K562 (cell line): Measurements from ENCODE around the gene CLPSL1. TPM values are rescaled to one million over a fixed set of nuclear protein-coding genes. Genes with fewer than 3 reads are reported as not detected.

Experiments
- ATAC-seq: fragments of 200-7000 bp; cut with Tn5 transposase; 3 replicates; pipeline ENCODE4 v1.9.1; 2020; ENCODE audit warnings: moderate library complexity
- BruUV-seq: library from RNA; stranded (reverse); fragments of 400-500 nt; replicated peaks from 2 replicates; lab custom pipeline; 2021; lab: Mats Ljungman, UMichigan
- CTCF ChIA-PET: fragments of 300-600 bp; formaldehyde crosslinking; extraction: SDS; loops from one replicate; lab custom pipeline; 2021; ENCODE audit warnings: low intra/inter-chr PET ratio; lab: Yijun Ruan, JAX
- POLR2A ChIA-PET: fragments of 300-600, 350-650 bp; sonication (Branson Sonifier 250); formaldehyde crosslinking; extraction: SDS; loops from one replicate; lab custom pipeline; 2021; ENCODE audit warnings: antibody characterized with exemption, inconsistent platforms; lab: Yijun Ruan, JAX
- DNase-seq, 4 experiments: peaks; one replicate each; pipeline versions ENCODE4 v3.0.0 to v3.0.0-alpha.2; 2011 to 2018; ENCODE audit warnings: low spot score in 3 of 4, mixed read lengths in 3 of 4; ENCODE audit errors: extremely low read depth in 1 of 4
- FAIRE-seq: peaks from 2 replicates; lab custom pipeline; 2011; peaks lifted over from hg19 to GRCh38; lab: Jason Lieb, UNC
- H2AFZ ChIP-seq: 2 replicates; pipeline ENCODE4 v1.6.0; 2011; ENCODE audit warnings: low read depth, low read length, control low read depth, inconsistent platforms
- H3K27ac ChIP-seq: fragments of 200-600 bp; 3 replicates; pipeline ENCODE4 v1.8.0; 2011; ENCODE audit warnings: low read depth, mild to moderate bottlenecking, control low read depth, inconsistent platforms, low read length, moderate library complexity, mixed read lengths; ENCODE audit errors: extremely low read depth
- H3K27me3 ChIP-seq, 2 experiments: fragments of 300-600 bp in 1 of 2; 2 replicates in 1 of 2; 3 replicates in 1 of 2; pipeline versions ENCODE4 v1.6.0 to v1.8.0; 2011; ENCODE audit warnings: inconsistent platforms in 2 of 2, low read length in 2 of 2, mild to moderate bottlenecking in 1 of 2, mixed read lengths in 1 of 2, moderate library complexity in 1 of 2; ENCODE audit not compliant: control insufficient read depth in 2 of 2, insufficient read depth in 2 of 2
- H3K36me3 ChIP-seq: fragments of 300-600 bp; 3 replicates; pipeline ENCODE4 v1.8.0; 2011; ENCODE audit warnings: mild to moderate bottlenecking, low read length, inconsistent platforms; ENCODE audit not compliant: control insufficient read depth, insufficient read depth
- H3K4me1 ChIP-seq, 2 experiments: fragments of 200-600 bp in 1 of 2; replicated peaks in 1 of 2; 2 replicates in 1 of 2; 3 replicates in 1 of 2; pipeline versions ENCODE4 v1.5.1 to v1.8.0; 2011; ENCODE audit warnings: inconsistent platforms in 2 of 2, low read length in 2 of 2, mild to moderate bottlenecking in 1 of 2, mixed read lengths in 1 of 2, moderate library complexity in 1 of 2; ENCODE audit not compliant: control insufficient read depth in 2 of 2, insufficient read depth in 2 of 2
- H3K4me2 ChIP-seq: 2 replicates; pipeline ENCODE4 v1.6.1; 2011; ENCODE audit warnings: low read length, control low read depth, inconsistent platforms, mixed read lengths; ENCODE audit not compliant: insufficient read depth
- H3K4me3 ChIP-seq: fragments of 200-600 bp; sonication (generic), shearing (Covaris generic); 2 replicates; pipeline ENCODE4 v1.5.1; 2016; ENCODE audit warnings: control low read depth, inconsistent platforms
- H3K79me2 ChIP-seq: fragments of 200-600 bp; 3 replicates; pipeline ENCODE4 v1.8.0; 2011; ENCODE audit warnings: low read length, inconsistent platforms; ENCODE audit not compliant: control insufficient read depth, insufficient read depth
- H3K9ac ChIP-seq, 2 experiments: 2 replicates each; pipeline versions ENCODE4 v1.6.0 to v1.6.1; 2011; ENCODE audit warnings: low read depth in 2 of 2, low read length in 2 of 2, control low read depth in 1 of 2, inconsistent platforms in 1 of 2, mild to moderate bottlenecking in 1 of 2, mixed read lengths in 1 of 2; ENCODE audit not compliant: insufficient read depth in 1 of 2
- H3K9me1 ChIP-seq: one replicate; pipeline ENCODE4 v1.6.0; 2011; ENCODE audit warnings: inconsistent platforms, mild to moderate bottlenecking, low read length, moderate library complexity; ENCODE audit not compliant: control insufficient read depth, insufficient read depth
- H3K9me3 ChIP-seq: replicated peaks from 2 replicates; pipeline ENCODE4 v1.5.1; 2011; ENCODE audit warnings: low read depth, low read length, inconsistent platforms; ENCODE audit not compliant: control insufficient read depth, insufficient read depth
- H4K20me1 ChIP-seq: replicated peaks from 2 replicates; pipeline ENCODE4 v1.6.1; 2011; ENCODE audit warnings: low read length, inconsistent platforms, mixed read lengths; ENCODE audit not compliant: control insufficient read depth, insufficient read depth
- CREM ChIP-seq: IDR thresholded peaks from 2 replicates; pipeline ENCODE4 v1.6.1; 2014; ENCODE audit warnings: antibody characterized with exemption, low read depth
- FOS ChIP-seq: IDR thresholded peaks from 3 replicates; pipeline ENCODE4 v1.6.1; 2011; ENCODE audit not compliant: insufficient read length; ENCODE audit errors: extremely low read depth
- FOXM1 ChIP-seq, 2 experiments: fragments of 450-650 bp in 1 of 2; sonication (generic) in 1 of 2; formaldehyde crosslinking in 1 of 2; IDR thresholded peaks; 2 replicates each; pipeline versions ENCODE4 v1.6.1 to v1.9.0; 2017 to 2022; ENCODE audit warnings: low read depth in 2 of 2, mild to moderate bottlenecking in 2 of 2, missing genetic modification reagents in 1 of 2, moderate library complexity in 1 of 2
- FUS ChIP-seq: fragments of 200-400 bp; formaldehyde crosslinking; optimal IDR thresholded peaks from 2 replicates; pipeline ENCODE3; 2017; ENCODE audit warnings: low read depth, low read length
- JUND ChIP-seq, 2 experiments: IDR thresholded peaks; 2 replicates in 1 of 2; 3 replicates in 1 of 2; pipeline ENCODE4 v1.6.1; 2011; ENCODE audit warnings: borderline replicate concordance in 2 of 2, low read depth in 2 of 2, low read length in 2 of 2, improper control_type of control experiment in 1 of 2, missing biosample characterization in 1 of 2, missing genetic modification characterization in 1 of 2, missing genetic modification reagents in 1 of 2
- KAT7 ChIP-seq: sonication (generic); formaldehyde crosslinking; IDR thresholded peaks from 2 replicates; pipeline ENCODE4 v1.8.0; 2022; ENCODE audit warnings: missing genetic modification reagents, mild to moderate bottlenecking, borderline replicate concordance
- NR2C1 ChIP-seq, 2 experiments: fragments of 450-650 bp; IDR thresholded peaks; 2 replicates each; pipeline ENCODE4 v1.6.1; 2017; ENCODE audit warnings: mild to moderate bottlenecking in 2 of 2, antibody characterized with exemption in 1 of 2, inconsistent platforms in 1 of 2, missing compliant biosample characterization in 1 of 2, missing genetic modification characterization in 1 of 2
- POLR2G ChIP-seq: fragments of 200-400 bp; formaldehyde crosslinking; IDR thresholded peaks from 2 replicates; pipeline ENCODE4 v1.6.1; 2017; ENCODE audit warnings: low read depth, mild to moderate bottlenecking, antibody characterized with exemption, low read length, moderate library complexity
- PTTG1 ChIP-seq: fragments of 450-650 bp; IDR thresholded peaks from 2 replicates; pipeline ENCODE4 v1.6.1; 2016; ENCODE audit warnings: low read depth, mild to moderate bottlenecking, missing genetic modification characterization, missing compliant biosample characterization
- RFX1 ChIP-seq: fragments of 450-650 bp; IDR thresholded peaks from 2 replicates; pipeline ENCODE4 v1.6.1; 2016; ENCODE audit warnings: mild to moderate bottlenecking, moderate library complexity
- RFX7 ChIP-seq: fragments of 250-450 bp; sonication (Bioruptor Pico); IDR thresholded peaks from 2 replicates; pipeline ENCODE4 v1.5.1; 2021; ENCODE audit warnings: mild to moderate bottlenecking
- SRSF7 ChIP-seq: fragments of 200-400 bp; formaldehyde crosslinking; optimal IDR thresholded peaks from 2 replicates; pipeline ENCODE3; 2017; ENCODE audit warnings: mild to moderate bottlenecking, low read depth, low read length
- TBP ChIP-seq: optimal IDR thresholded peaks from 2 replicates; pipeline ENCODE3; 2011; ENCODE audit warnings: low read depth, low read length, improper control_type of control experiment
- TGIF2 ChIP-seq: sonication (generic); formaldehyde crosslinking; IDR thresholded peaks from 2 replicates; pipeline ENCODE4 v1.8.1; 2022; ENCODE audit warnings: mild to moderate bottlenecking, missing genetic modification reagents, moderate library complexity
- ZNF780A ChIP-seq: fragments of 250-450 bp; sonication (Bioruptor Pico); IDR thresholded peaks from 2 replicates; pipeline ENCODE4 v1.5.0; 2021; ENCODE audit warnings: mild to moderate bottlenecking
- WGBS: fragments of 100-300 bp; shearing (Covaris generic); methylation state at CpG from one replicate; pipeline ENCODE4 v1.1.6; 2016; ENCODE audit warnings: low coverage, mixed read lengths; ENCODE audit not compliant: insufficient coverage; ENCODE audit errors: missing lambda C conversion rate; 5-methylcytosine and 5-hydroxymethylcytosine counted together
- in situ Hi-C: fragments of 300-500 bp; cut with MboI; formaldehyde crosslinking; loops from 4 replicates; pipeline ENCODE4 v1.15.0; 2018; ENCODE audit warnings: inconsistent platforms, mixed read lengths
- intact Hi-C: fragments of 100-400 bp; cut with micrococcal nuclease; formaldehyde crosslinking; loops from 2 replicates; pipeline ENCODE4 v1.14.2; 2022
- polyA plus RNA-seq, 8 experiments: library from polyadenylated mRNA; depleted of rRNA in 4 of 8; stranded (reverse) in 5 of 8; unstranded in 3 of 8; fragments of >200 nt; fragmentation: Nextera tagmentation in 2 of 8; fragmentation: Illumina TruSeq in 1 of 8; extraction: Ambion mirVana in 2 of 8; extraction: Trizol in 1 of 8; gene quantifications; 2 replicates each; pipeline versions ENCODE4 v1.2.1 to v1.2.3, GENCODE V29; 2011 to 2014; ENCODE audit warnings: inconsistent platforms in 1 of 8, missing spikeins in 1 of 8
- total RNA-seq, 7 experiments: library from RNA; depleted of rRNA in 6 of 7; stranded (reverse); fragments of >200 nt in 6 of 7; fragmentation: Illumina TruSeq in 2 of 7; extraction: Trizol in 2 of 7; gene quantifications; 2 replicates each; pipeline versions ENCODE4 v1.2.1 to v1.2.3, GENCODE V29; 2011 to 2021; ENCODE audit warnings: low replicate concordance in 1 of 7
- TF ChIP-seq, protein P1 (sequence below): fragments of 250-450 bp; sonication (Bioruptor Pico); IDR thresholded peaks from 2 replicates; pipeline ENCODE4 v1.9.0; 2021; ENCODE audit warnings: mild to moderate bottlenecking, inconsistent platforms
- TF ChIP-seq, protein P2 (sequence below): fragments of 450-650 bp; IDR thresholded peaks from one replicate; pipeline ENCODE4 v1.6.1; 2018; ENCODE audit warnings: mild to moderate bottlenecking, moderate library complexity; ENCODE audit not compliant: partially characterized antibody
- TF ChIP-seq, protein P3 (sequence below): IDR thresholded peaks from 2 replicates; pipeline ENCODE4 v1.6.1; 2011; ENCODE audit not compliant: insufficient read length; ENCODE audit errors: extremely low read depth

Gene CLPSL1
- total and polyA plus RNA-seq, 9 of the 15 experiments (the other 6 are each of a cell fraction or from before 2014, with no cell fraction given) = not detected

DNA sequence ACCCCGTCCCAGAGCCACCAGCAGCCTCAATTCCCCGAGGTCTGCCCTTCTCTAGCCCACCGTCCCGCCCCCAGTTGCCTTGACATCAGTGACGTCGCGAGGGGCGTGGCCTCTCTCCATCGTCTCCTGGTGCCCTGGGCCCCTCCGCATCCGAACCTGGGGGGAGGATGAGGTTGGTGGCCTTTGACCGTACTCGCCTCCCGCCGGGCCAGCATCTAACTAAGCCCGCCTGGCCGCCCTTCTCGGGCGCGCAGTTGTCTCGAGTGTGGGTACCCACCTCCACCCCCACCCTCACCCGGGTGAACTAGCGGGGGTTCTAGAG lies 49.4 kb upstream of the CLPSL1 start:
- in situ Hi-C loops (no loop called here), intact Hi-C loops (loop anchor here (10.0 kb wide), 1 partner anchor 363 kb away; no protein-coding TSS in a partner anchor)
- Histone ChIP-seq H3K9me1 (no peaks in the 10 kb centered on the region), H3K27ac (peak overlapping the region; percentile 85), H3K4me3 (peak overlapping the region; percentile 77), H3K27me3 (no peaks in the 10 kb centered on the region), H3K4me2 (peak overlapping the region; percentile 77), H3K9ac (peak overlapping the region; percentile 71 to 95; a peak in 3 of 4 replicates), H3K79me2 (no peaks in the 10 kb centered on the region; the same call in 2 of the 3 replicates), H2AFZ (peak overlapping the region; percentile 87), H3K36me3 (no peaks in the 10 kb centered on the region), H4K20me1 (no peaks in the 10 kb centered on the region), H3K9me3 (no peaks in the 10 kb centered on the region), H3K4me1 (peaks cover 51 to 67% of the 10 kb centered on the region in 2 experiments)
- WGBS = under 1% methylated on average over 23 of the region's 23 CpGs
- DNase-seq (peak; percentile 92 to 97 (median 94)), FAIRE-seq (peak; percentile 77), ATAC-seq (peak; percentile 63)
- POLR2A ChIA-PET = interaction anchor here (0.5 to 1.2 kb wide), 5 partner anchors 10 to 214 kb away, joined by 3 to 4 read pairs (median 3); no protein-coding TSS in a partner anchor
- CTCF ChIA-PET = interaction anchor here (0.6 to 1.3 kb wide), 3 partner anchors 148 to 437 kb away, joined by 4 to 12 read pairs (median 6); no protein-coding TSS in a partner anchor
- BruUV-seq = no TSS peak
- TF ChIP-seq TBP (peak; percentile 54), JUND (IDR thresholded peaks at IDR 0.05; ENCODE audit: borderline replicate concordance, low read depth, low read length) (no peak), JUND (tag; IDR thresholded peaks at IDR 0.05; ENCODE audit: borderline replicate concordance, low read depth, low read length) (no peak), TGIF2 (no peak), KAT7 (CRISPR knock-in tag) (peak; percentile 87; the same call in 1 of the 2 replicates), SRSF7 (no peak), RFX1 (peak; percentile 90; the same call in 1 of the 2 replicates), ZNF780A (no peak), PTTG1 (no peak), FUS (no peak), POLR2G (peak; percentile 89; the same call in 1 of the 2 replicates), FOXM1 (IDR thresholded peaks at IDR 0.05; ENCODE audit: low read depth) (no peak), FOXM1 (CRISPR knock-in tag; IDR thresholded peaks at IDR 0.05; ENCODE audit: low read depth) (peak; percentile 69; the same call in 1 of the 2 replicates), NR2C1 (IDR thresholded peaks at IDR 0.05) (no peak), NR2C1 (tag; IDR thresholded peaks at IDR 0.05) (0 out of 2 replicates have a peak, but pooled peaks have one; percentile 7), RFX7 (no peak), FOS (no peak), CREM (peak; percentile 94)
- TF ChIP-seq, protein P1, sequence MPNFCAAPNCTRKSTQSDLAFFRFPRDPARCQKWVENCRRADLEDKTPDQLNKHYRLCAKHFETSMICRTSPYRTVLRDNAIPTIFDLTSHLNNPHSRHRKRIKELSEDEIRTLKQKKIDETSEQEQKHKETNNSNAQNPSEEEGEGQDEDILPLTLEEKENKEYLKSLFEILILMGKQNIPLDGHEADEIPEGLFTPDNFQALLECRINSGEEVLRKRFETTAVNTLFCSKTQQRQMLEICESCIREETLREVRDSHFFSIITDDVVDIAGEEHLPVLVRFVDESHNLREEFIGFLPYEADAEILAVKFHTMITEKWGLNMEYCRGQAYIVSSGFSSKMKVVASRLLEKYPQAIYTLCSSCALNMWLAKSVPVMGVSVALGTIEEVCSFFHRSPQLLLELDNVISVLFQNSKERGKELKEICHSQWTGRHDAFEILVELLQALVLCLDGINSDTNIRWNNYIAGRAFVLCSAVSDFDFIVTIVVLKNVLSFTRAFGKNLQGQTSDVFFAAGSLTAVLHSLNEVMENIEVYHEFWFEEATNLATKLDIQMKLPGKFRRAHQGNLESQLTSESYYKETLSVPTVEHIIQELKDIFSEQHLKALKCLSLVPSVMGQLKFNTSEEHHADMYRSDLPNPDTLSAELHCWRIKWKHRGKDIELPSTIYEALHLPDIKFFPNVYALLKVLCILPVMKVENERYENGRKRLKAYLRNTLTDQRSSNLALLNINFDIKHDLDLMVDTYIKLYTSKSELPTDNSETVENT (CRISPR knock-in tag) = peak; percentile 58
- TF ChIP-seq, protein P2, sequence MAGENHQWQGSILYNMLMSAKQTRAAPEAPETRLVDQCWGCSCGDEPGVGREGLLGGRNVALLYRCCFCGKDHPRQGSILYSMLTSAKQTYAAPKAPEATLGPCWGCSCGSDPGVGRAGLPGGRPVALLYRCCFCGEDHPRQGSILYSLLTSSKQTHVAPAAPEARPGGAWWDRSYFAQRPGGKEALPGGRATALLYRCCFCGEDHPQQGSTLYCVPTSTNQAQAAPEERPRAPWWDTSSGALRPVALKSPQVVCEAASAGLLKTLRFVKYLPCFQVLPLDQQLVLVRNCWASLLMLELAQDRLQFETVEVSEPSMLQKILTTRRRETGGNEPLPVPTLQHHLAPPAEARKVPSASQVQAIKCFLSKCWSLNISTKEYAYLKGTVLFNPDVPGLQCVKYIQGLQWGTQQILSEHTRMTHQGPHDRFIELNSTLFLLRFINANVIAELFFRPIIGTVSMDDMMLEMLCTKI = no peak
- TF ChIP-seq, protein P3, sequence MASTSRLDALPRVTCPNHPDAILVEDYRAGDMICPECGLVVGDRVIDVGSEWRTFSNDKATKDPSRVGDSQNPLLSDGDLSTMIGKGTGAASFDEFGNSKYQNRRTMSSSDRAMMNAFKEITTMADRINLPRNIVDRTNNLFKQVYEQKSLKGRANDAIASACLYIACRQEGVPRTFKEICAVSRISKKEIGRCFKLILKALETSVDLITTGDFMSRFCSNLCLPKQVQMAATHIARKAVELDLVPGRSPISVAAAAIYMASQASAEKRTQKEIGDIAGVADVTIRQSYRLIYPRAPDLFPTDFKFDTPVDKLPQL = no peak
